Astrocyte (in vitro differentiated cells and primary cell): ENCODE measurements around the gene XYLT1. TPM values are rescaled to one million over a fixed set of nuclear protein-coding genes. Genes with fewer than 3 reads are reported as not detected.

Experiments used
- DNase-seq: peaks from one replicate; pipeline ENCODE4 v3.0.0-alpha.2; 2010; ENCODE audit warnings: low read depth
- FAIRE-seq: peaks from 2 replicates; lab custom pipeline; 2011; peaks lifted over from hg19 to GRCh38; lab: Jason Lieb, UNC
- H2AFZ ChIP-seq: 2 replicates; pipeline ENCODE4 v1.6.0; 2012; ENCODE audit warnings: low read depth, low read length, inconsistent platforms
- H3K27ac ChIP-seq: 2 replicates; pipeline ENCODE4 v1.5.1; 2011; ENCODE audit warnings: low read depth, low read length, inconsistent platforms
- H3K27me3 ChIP-seq: 2 replicates; pipeline ENCODE4 v1.6.0; 2011; ENCODE audit warnings: low read length, inconsistent platforms; ENCODE audit not compliant: insufficient read depth
- H3K36me3 ChIP-seq: 2 replicates; pipeline ENCODE4 v1.5.1; 2011; ENCODE audit warnings: low read length, inconsistent platforms; ENCODE audit not compliant: insufficient read depth
- H3K4me1 ChIP-seq: 2 replicates; pipeline ENCODE4 v1.5.1; 2011; ENCODE audit warnings: low read length, inconsistent platforms; ENCODE audit not compliant: insufficient read depth
- H3K4me2 ChIP-seq: 2 replicates; pipeline ENCODE4 v1.6.0; 2012; ENCODE audit warnings: low read length, inconsistent platforms
- H3K4me3 ChIP-seq: 2 replicates; pipeline ENCODE4 v1.5.1; 2011; ENCODE audit warnings: low read depth, mild to moderate bottlenecking, low read length, inconsistent platforms; ENCODE audit not compliant: insufficient read depth
- H3K79me2 ChIP-seq: 2 replicates; pipeline ENCODE4 v1.6.0; 2012; ENCODE audit warnings: mild to moderate bottlenecking, low read length, inconsistent platforms; ENCODE audit not compliant: insufficient read depth
- H3K9ac ChIP-seq: 2 replicates; pipeline ENCODE4 v1.6.0; 2012; ENCODE audit warnings: mild to moderate bottlenecking, low read length, inconsistent platforms
- H3K9me3 ChIP-seq: 2 replicates; pipeline ENCODE4 v1.5.1; 2012; ENCODE audit warnings: low read depth, mild to moderate bottlenecking, low read length, inconsistent platforms; ENCODE audit not compliant: insufficient read depth
- H4K20me1 ChIP-seq: 2 replicates; pipeline ENCODE4 v1.6.0; 2012; ENCODE audit warnings: low read length, inconsistent platforms; ENCODE audit not compliant: insufficient read depth
- H3K27ac Mint-ChIP-seq: one replicate; pipeline ENCODE4 v1.8.0; 2021; ENCODE audit warnings: mild to moderate bottlenecking, mixed read lengths; ENCODE audit not compliant: unreplicated experiment
- H3K27me3 Mint-ChIP-seq: one replicate; pipeline ENCODE4 v1.8.0; 2021; ENCODE audit warnings: low read depth, mixed read lengths; ENCODE audit not compliant: unreplicated experiment
- H3K36me3 Mint-ChIP-seq: one replicate; pipeline ENCODE4 v1.8.0; 2021; ENCODE audit warnings: low read depth, mixed read lengths; ENCODE audit not compliant: unreplicated experiment
- H3K4me1 Mint-ChIP-seq: one replicate; pipeline ENCODE4 v1.8.0; 2021; ENCODE audit warnings: low read depth, mixed read lengths; ENCODE audit not compliant: unreplicated experiment
- H3K4me3 Mint-ChIP-seq: one replicate; pipeline ENCODE4 v1.8.0; 2021; ENCODE audit warnings: mild to moderate bottlenecking, moderate library complexity, mixed read lengths; ENCODE audit not compliant: unreplicated experiment
- H3K9me3 Mint-ChIP-seq: one replicate; pipeline ENCODE4 v1.8.0; 2021; ENCODE audit warnings: mild to moderate bottlenecking, mixed read lengths; ENCODE audit not compliant: unreplicated experiment
- EZH2 ChIP-seq: IDR thresholded peaks from 2 replicates; pipeline ENCODE4 v1.6.1; 2012; ENCODE audit warnings: mild to moderate bottlenecking, low read length, inconsistent platforms; ENCODE audit not compliant: insufficient read depth
- total RNA-seq: library from RNA; stranded (reverse); gene quantifications from 2 replicates; pipeline ENCODE4 v1.2.1, GENCODE V29; 2021
- TF ChIP-seq, protein P1 (sequence below): IDR thresholded peaks from 2 replicates; pipeline ENCODE4 v1.5.1; 2011; ENCODE audit warnings: low read depth, mild to moderate bottlenecking, inconsistent platforms, low read length, moderate library complexity; ENCODE audit not compliant: insufficient read depth

The XYLT1 gene
- total RNA-seq, 1 donor from 2014 or later, result 22.9 TPM

DNA sequence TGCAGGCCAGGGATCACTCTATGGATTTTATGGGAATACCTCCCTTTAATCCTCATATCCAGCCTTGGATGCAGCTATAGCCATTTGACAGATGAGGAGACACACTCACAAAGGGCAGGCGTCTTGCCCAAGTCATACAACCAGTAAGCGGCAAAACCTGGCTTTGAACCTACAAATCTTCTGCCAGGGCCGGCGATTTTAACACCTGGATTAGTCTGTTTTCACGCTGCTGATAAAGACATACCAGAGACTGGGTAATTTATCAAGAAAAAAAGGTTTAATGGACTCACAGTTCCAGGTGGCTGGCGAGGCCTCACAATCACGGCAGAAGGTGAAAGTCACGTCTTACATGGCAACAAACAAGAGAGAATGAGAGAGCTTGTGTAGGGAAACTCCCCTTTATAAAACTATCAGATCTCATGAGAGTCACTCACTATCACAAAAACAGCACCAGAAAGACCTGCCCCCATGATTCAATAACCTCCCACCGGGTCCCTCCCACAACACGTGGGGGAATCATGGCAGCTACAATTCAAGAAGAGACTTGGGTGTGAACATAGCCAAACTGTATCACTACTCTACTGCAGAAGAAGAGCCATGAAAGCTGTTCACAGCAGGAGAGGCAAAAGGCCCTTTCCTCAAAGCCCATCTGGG, 67.5 kb downstream of the XYLT1 start:
- H3K27me3 Mint-ChIP-seq, result no peaks in the 10 kb centered on the region
- Histone ChIP-seq H3K79me2 (peaks cover 53% of the 10 kb centered on the region), H3K36me3 (no peaks in the 10 kb centered on the region), H3K9ac (no peak overlapping the region), H3K27ac (no peak overlapping the region), H3K9me3 (no peaks in the 10 kb centered on the region), H3K27me3 (no peaks in the 10 kb centered on the region), H3K4me3 (no peak overlapping the region), H3K4me2 (no peak overlapping the region), H3K4me1 (peaks cover 21% of the 10 kb centered on the region), H2AFZ (no peak overlapping the region), H4K20me1 (peaks cover 80% of the 10 kb centered on the region)
- TF ChIP-seq, protein P1, sequence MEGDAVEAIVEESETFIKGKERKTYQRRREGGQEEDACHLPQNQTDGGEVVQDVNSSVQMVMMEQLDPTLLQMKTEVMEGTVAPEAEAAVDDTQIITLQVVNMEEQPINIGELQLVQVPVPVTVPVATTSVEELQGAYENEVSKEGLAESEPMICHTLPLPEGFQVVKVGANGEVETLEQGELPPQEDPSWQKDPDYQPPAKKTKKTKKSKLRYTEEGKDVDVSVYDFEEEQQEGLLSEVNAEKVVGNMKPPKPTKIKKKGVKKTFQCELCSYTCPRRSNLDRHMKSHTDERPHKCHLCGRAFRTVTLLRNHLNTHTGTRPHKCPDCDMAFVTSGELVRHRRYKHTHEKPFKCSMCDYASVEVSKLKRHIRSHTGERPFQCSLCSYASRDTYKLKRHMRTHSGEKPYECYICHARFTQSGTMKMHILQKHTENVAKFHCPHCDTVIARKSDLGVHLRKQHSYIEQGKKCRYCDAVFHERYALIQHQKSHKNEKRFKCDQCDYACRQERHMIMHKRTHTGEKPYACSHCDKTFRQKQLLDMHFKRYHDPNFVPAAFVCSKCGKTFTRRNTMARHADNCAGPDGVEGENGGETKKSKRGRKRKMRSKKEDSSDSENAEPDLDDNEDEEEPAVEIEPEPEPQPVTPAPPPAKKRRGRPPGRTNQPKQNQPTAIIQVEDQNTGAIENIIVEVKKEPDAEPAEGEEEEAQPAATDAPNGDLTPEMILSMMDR, result no peak
- TF ChIP-seq EZH2, result no peak
- no peak overlapping the region for H3K4me3 Mint-ChIP-seq
- no peaks in the 10 kb centered on the region for H3K9me3 Mint-ChIP-seq
- DNase-seq (no peak), FAIRE-seq (no peak)
- H3K36me3 Mint-ChIP-seq, result peaks cover 4% of the 10 kb centered on the region
- H3K4me1 Mint-ChIP-seq, result peaks cover 17% of the 10 kb centered on the region
- no peak overlapping the region for H3K27ac Mint-ChIP-seq

DNA sequence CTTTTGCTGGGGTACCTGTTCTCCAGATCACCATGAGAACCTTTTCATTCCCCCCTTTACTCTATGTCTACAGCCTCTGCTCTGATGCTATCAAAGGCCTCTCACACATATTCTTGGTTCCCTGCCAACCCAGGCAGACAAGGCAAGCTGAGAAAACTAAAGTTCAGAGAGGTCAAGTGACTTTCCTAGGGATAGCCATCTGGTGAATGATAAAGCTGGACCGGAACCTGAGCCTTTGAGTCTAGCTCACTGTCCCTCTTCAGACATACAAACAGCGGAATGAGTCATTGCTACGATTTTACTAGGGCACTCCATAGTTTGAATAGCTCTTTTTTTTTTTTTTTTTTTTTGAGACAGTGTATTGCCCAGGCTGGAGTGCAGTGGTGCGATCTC, 73.3 kb downstream of the XYLT1 start:
- Histone ChIP-seq H3K4me1 (peaks cover 4% of the 10 kb centered on the region), H3K9me3 (no peaks in the 10 kb centered on the region), H3K36me3 (no peaks in the 10 kb centered on the region), H3K4me2 (peak overlapping the region; percentile 20), H3K4me3 (no peak overlapping the region), H4K20me1 (peaks cover 86% of the 10 kb centered on the region), H3K9ac (no peak overlapping the region), H3K79me2 (peaks cover 60% of the 10 kb centered on the region), H3K27me3 (no peaks in the 10 kb centered on the region), H2AFZ (no peak overlapping the region), H3K27ac (peak overlapping the region; percentile 1)
- peak; percentile 79 for DNase-seq
- H3K4me3 Mint-ChIP-seq, result no peak overlapping the region
- H3K36me3 Mint-ChIP-seq, result peaks cover 6% of the 10 kb centered on the region
- no peaks in the 10 kb centered on the region for H3K9me3 Mint-ChIP-seq
- peak overlapping the region; percentile 80 for H3K27ac Mint-ChIP-seq
- H3K27me3 Mint-ChIP-seq, result no peaks in the 10 kb centered on the region
- FAIRE-seq, result no peak
- peaks cover 12% of the 10 kb centered on the region for H3K4me1 Mint-ChIP-seq
- TF ChIP-seq, protein P1, result no peak
- TF ChIP-seq EZH2, result no peak
